Neuron (in vitro differentiated cells): ENCODE results near the gene CELSR3.

Experiments used
- H2AFZ ChIP-seq: one replicate; pipeline ENCODE4 v1.6.1; 2013; ENCODE audit warnings: low read depth, mild to moderate bottlenecking, inconsistent platforms, low read length, moderate library complexity
- H3K27me3 ChIP-seq: one replicate; pipeline ENCODE4 v1.6.1; 2013; ENCODE audit warnings: low read length; ENCODE audit not compliant: insufficient read depth
- H3K36me3 ChIP-seq: one replicate; pipeline ENCODE4 v1.6.1; 2013; ENCODE audit warnings: low read length; ENCODE audit not compliant: insufficient read depth
- H3K4me1 ChIP-seq: one replicate; pipeline ENCODE4 v1.6.1; 2013; ENCODE audit warnings: low read length; ENCODE audit not compliant: insufficient read depth
- H3K4me3 ChIP-seq: 2 replicates; pipeline ENCODE4 v1.5.1; 2013; ENCODE audit warnings: mild to moderate bottlenecking, low read length, moderate library complexity
- H3K9me3 ChIP-seq: one replicate; pipeline ENCODE4 v1.6.1; 2013; ENCODE audit warnings: low read length

CELSR3 gene

GRCh38 chr3:48693826-48694225 lies 31.1 kb upstream of the CELSR3 start:
- Histone ChIP-seq H2AFZ (no peak overlapping the region), H3K4me1 (no peaks in the 10 kb centered on the region), H3K27me3 (no peaks in the 10 kb centered on the region), H3K9me3 (no peaks in the 10 kb centered on the region), H3K4me3 (no peak overlapping the region), H3K36me3 (peaks cover 77% of the 10 kb centered on the region)

- Histone ChIP-seq H3K4me3 (no peak overlapping the region), H3K36me3 (peaks cover 83% of the 10 kb centered on the region), H3K4me1 (no peaks in the 10 kb centered on the region), H3K9me3 (no peaks in the 10 kb centered on the region), H2AFZ (no peak overlapping the region), H3K27me3 (no peaks in the 10 kb centered on the region)
Observed at GRCh38 chr3:48692551-48692950, 29.9 kb upstream of the CELSR3 start.

- Histone ChIP-seq H3K9me3 (no peaks in the 10 kb centered on the region), H2AFZ (no peak overlapping the region), H3K4me1 (no peaks in the 10 kb centered on the region), H3K27me3 (no peaks in the 10 kb centered on the region), H3K4me3 (no peak overlapping the region), H3K36me3 (peaks cover 81% of the 10 kb centered on the region)
Observed at GRCh38 chr3:48690846-48691458, 28.3 kb upstream of the CELSR3 start.

GRCh38 chr3:48689384-48689783 lies 26.7 kb upstream of the CELSR3 start:
- Histone ChIP-seq H3K36me3 (peaks cover 69% of the 10 kb centered on the region), H3K4me3 (no peak overlapping the region), H3K4me1 (peaks cover 6% of the 10 kb centered on the region), H2AFZ (no peak overlapping the region), H3K9me3 (no peaks in the 10 kb centered on the region), H3K27me3 (no peaks in the 10 kb centered on the region)

GRCh38 chr3:48688737-48689075 lies 26.0 kb upstream of the CELSR3 start:
- no peak overlapping the region for H3K4me3 ChIP-seq
- no peak overlapping the region for H2AFZ ChIP-seq
- H3K36me3 ChIP-seq: peaks cover 62% of the 10 kb centered on the region
- peaks cover 7% of the 10 kb centered on the region for H3K4me1 ChIP-seq
- no peaks in the 10 kb centered on the region for H3K27me3 ChIP-seq
- H3K9me3 ChIP-seq: no peaks in the 10 kb centered on the region

GRCh38 chr3:48688032-48688736 lies 25.5 kb upstream of the CELSR3 start:
- Histone ChIP-seq H3K4me3 (no peak overlapping the region), H3K36me3 (peaks cover 57% of the 10 kb centered on the region), H3K27me3 (no peaks in the 10 kb centered on the region), H2AFZ (no peak overlapping the region), H3K4me1 (peaks cover 7% of the 10 kb centered on the region), H3K9me3 (no peaks in the 10 kb centered on the region)

- no peaks in the 10 kb centered on the region for H3K27me3 ChIP-seq
- H2AFZ ChIP-seq: no peak overlapping the region
- H3K4me3 ChIP-seq: no peak overlapping the region
- no peaks in the 10 kb centered on the region for H3K9me3 ChIP-seq
- H3K4me1 ChIP-seq: peaks cover 7% of the 10 kb centered on the region
- peaks cover 53% of the 10 kb centered on the region for H3K36me3 ChIP-seq
Observed at GRCh38 chr3:48687220-48687678, 24.6 kb upstream of the CELSR3 start.

GRCh38 chr3:48686538-48687219 lies 24.0 kb upstream of the CELSR3 start:
- H3K36me3 ChIP-seq: peaks cover 53% of the 10 kb centered on the region
- H3K4me3 ChIP-seq: no peak overlapping the region

GRCh38 chr3:48685603-48686511 lies 23.2 kb upstream of the CELSR3 start, which contains the start of gene NCKIPSD:
Gene NCKIPSD (minus strand): TSS chr3:48685915. CDS start chr3:48685807, 108 bp downstream.
- Histone ChIP-seq H3K36me3 (peaks cover 54% of the 10 kb centered on the region), H3K9me3 (no peaks in the 10 kb centered on the region), H2AFZ (peak within 1 kb of the TSS; percentile 27), H3K27me3 (no peaks in the 10 kb centered on the region), H3K4me1 (peaks cover 7% of the 10 kb centered on the region), H3K4me3 (peak within 1 kb of the TSS; percentile 67)

More at GRCh38 chr3:48686538-48687219, 24.0 kb upstream of the CELSR3 start:
- Histone ChIP-seq H3K27me3 (no peaks in the 10 kb centered on the region), H2AFZ (no peak overlapping the region), H3K4me1 (peaks cover 7% of the 10 kb centered on the region), H3K9me3 (no peaks in the 10 kb centered on the region)

GRCh38 chr3:48685293-48685602 lies 22.6 kb upstream of the CELSR3 start:
- peak overlapping the region; percentile 67 for H3K4me3 ChIP-seq
- H3K27me3 ChIP-seq: no peaks in the 10 kb centered on the region
- peaks cover 7% of the 10 kb centered on the region for H3K4me1 ChIP-seq
- H2AFZ ChIP-seq: peak overlapping the region; percentile 27
- peaks cover 57% of the 10 kb centered on the region for H3K36me3 ChIP-seq
- no peaks in the 10 kb centered on the region for H3K9me3 ChIP-seq

GRCh38 chr3:48684480-48685143 lies 21.9 kb upstream of the CELSR3 start:
- H2AFZ ChIP-seq: no peak overlapping the region
- peaks cover 7% of the 10 kb centered on the region for H3K4me1 ChIP-seq
- no peaks in the 10 kb centered on the region for H3K9me3 ChIP-seq
- peaks cover 57% of the 10 kb centered on the region for H3K36me3 ChIP-seq
- peak overlapping the region; percentile 67 for H3K4me3 ChIP-seq
- H3K27me3 ChIP-seq: no peaks in the 10 kb centered on the region

GRCh38 chr3:48684054-48684349 lies 21.3 kb upstream of the CELSR3 start:
- Histone ChIP-seq H3K36me3 (peaks cover 57% of the 10 kb centered on the region), H2AFZ (no peak overlapping the region), H3K27me3 (no peaks in the 10 kb centered on the region), H3K9me3 (no peaks in the 10 kb centered on the region), H3K4me1 (peaks cover 7% of the 10 kb centered on the region), H3K4me3 (no peak overlapping the region)
